ENCODE measurements around the gene CHRDL1.

DNA sequence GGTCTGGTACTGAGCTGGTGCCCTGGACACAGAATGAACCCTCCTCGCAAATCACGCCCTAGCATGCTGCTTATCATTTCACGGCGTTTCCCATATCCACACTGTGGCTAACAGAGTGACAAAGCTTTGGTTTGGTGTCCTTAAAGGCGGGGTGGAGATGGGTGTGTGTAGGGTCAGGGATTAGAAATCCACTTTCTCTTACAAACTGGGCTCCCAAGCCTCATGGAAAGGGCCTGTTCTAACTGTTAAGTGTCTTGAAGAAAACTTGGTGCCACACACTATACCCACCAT is 735 bp upstream of the CHRDL1 start:
- TF ChIP-seq, protein P1, sequence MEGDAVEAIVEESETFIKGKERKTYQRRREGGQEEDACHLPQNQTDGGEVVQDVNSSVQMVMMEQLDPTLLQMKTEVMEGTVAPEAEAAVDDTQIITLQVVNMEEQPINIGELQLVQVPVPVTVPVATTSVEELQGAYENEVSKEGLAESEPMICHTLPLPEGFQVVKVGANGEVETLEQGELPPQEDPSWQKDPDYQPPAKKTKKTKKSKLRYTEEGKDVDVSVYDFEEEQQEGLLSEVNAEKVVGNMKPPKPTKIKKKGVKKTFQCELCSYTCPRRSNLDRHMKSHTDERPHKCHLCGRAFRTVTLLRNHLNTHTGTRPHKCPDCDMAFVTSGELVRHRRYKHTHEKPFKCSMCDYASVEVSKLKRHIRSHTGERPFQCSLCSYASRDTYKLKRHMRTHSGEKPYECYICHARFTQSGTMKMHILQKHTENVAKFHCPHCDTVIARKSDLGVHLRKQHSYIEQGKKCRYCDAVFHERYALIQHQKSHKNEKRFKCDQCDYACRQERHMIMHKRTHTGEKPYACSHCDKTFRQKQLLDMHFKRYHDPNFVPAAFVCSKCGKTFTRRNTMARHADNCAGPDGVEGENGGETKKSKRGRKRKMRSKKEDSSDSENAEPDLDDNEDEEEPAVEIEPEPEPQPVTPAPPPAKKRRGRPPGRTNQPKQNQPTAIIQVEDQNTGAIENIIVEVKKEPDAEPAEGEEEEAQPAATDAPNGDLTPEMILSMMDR (IDR thresholded peaks at IDR 0.05), result no peak
- TF ChIP-seq ZFX (IDR thresholded peaks at IDR 0.05; ENCODE audit: borderline replicate concordance), result no peak

Data from 22Rv1 (cell line).